Nephron progenitor cell (in vitro differentiated cells): ENCODE data around the gene COL12A1.
"Not testable (repeated sequence)": the region's sequence is repeated elsewhere in the genome, so short reads cannot be mapped to it uniquely, and the experiment has no call there.

Experiments
- DNase-seq: peaks from one replicate; pipeline ENCODE4 v3.0.0; 2021
- H3K27ac Mint-ChIP-seq: 2 replicates; pipeline ENCODE4 v1.8.0; 2021; ENCODE audit warnings: mild to moderate bottlenecking, moderate library complexity, mixed read lengths
- H3K27me3 Mint-ChIP-seq: 2 replicates; pipeline ENCODE4 v1.8.0; 2021; ENCODE audit warnings: mild to moderate bottlenecking, low read depth, mixed read lengths; ENCODE audit not compliant: poor library complexity
- H3K36me3 Mint-ChIP-seq: 2 replicates; pipeline ENCODE4 v1.8.0; 2021; ENCODE audit warnings: low read depth, mixed read lengths
- H3K4me1 Mint-ChIP-seq: 2 replicates; pipeline ENCODE4 v1.8.0; 2021; ENCODE audit warnings: mixed read lengths
- H3K4me3 Mint-ChIP-seq: 2 replicates; pipeline ENCODE4 v1.8.0; 2021; ENCODE audit warnings: mild to moderate bottlenecking, moderate library complexity, mixed read lengths
- H3K9me3 Mint-ChIP-seq: 2 replicates; pipeline ENCODE4 v1.8.0; 2021; ENCODE audit warnings: mild to moderate bottlenecking, moderate library complexity, mixed read lengths
- CTCF ChIP-seq: fragments of 200-600 bp; sonication (generic); IDR thresholded peaks from 2 replicates; pipeline ENCODE4 v1.5.0; 2021; ENCODE audit warnings: antibody characterized with exemption

The COL12A1 gene

GRCh38 chr6:75201021-75201420 lies 4.8 kb downstream of the COL12A1 start:
- Mint-ChIP-seq H3K9me3 (no peaks in the 10 kb centered on the region), H3K27me3 (peaks cover 75% of the 10 kb centered on the region), H3K4me1 (peaks cover 29% of the 10 kb centered on the region), H3K27ac (no peak overlapping the region), H3K4me3 (no peak overlapping the region), H3K36me3 (no peaks in the 10 kb centered on the region)
- no peak for TF ChIP-seq CTCF
- no peak for DNase-seq

- no peak for DNase-seq
- no peak overlapping the region for H3K4me3 Mint-ChIP-seq
- no peak for TF ChIP-seq CTCF
- no peak overlapping the region for H3K27ac Mint-ChIP-seq
- H3K27me3 Mint-ChIP-seq: peaks cover 63% of the 10 kb centered on the region
- no peaks in the 10 kb centered on the region for H3K9me3 Mint-ChIP-seq
- H3K36me3 Mint-ChIP-seq: no peaks in the 10 kb centered on the region
- H3K4me1 Mint-ChIP-seq: peaks cover 18% of the 10 kb centered on the region
Observed at GRCh38 chr6:75199889-75200288, 6.0 kb downstream of the COL12A1 start.

GRCh38 chr6:75196081-75196687 lies 9.7 kb downstream of the COL12A1 start:
- no peak for TF ChIP-seq CTCF
- Mint-ChIP-seq H3K9me3 (no peaks in the 10 kb centered on the region), H3K4me3 (no peak overlapping the region), H3K27ac (no peak overlapping the region), H3K36me3 (no peaks in the 10 kb centered on the region), H3K27me3 (peaks cover 26% of the 10 kb centered on the region), H3K4me1 (no peaks in the 10 kb centered on the region)
- DNase-seq: no peak

- Mint-ChIP-seq H3K9me3 (peaks cover 3% of the 10 kb centered on the region), H3K36me3 (no peaks in the 10 kb centered on the region), H3K4me1 (no peaks in the 10 kb centered on the region), H3K27ac (no peak overlapping the region), H3K4me3 (no peak overlapping the region), H3K27me3 (no peaks in the 10 kb centered on the region)
- no peak for TF ChIP-seq CTCF
- no peak for DNase-seq
Observed at GRCh38 chr6:75188221-75188925, 17.5 kb downstream of the COL12A1 start.

GRCh38 chr6:75186581-75186980 lies 19.3 kb downstream of the COL12A1 start:
- not testable (repeated sequence) for H3K27me3 Mint-ChIP-seq, H3K27ac Mint-ChIP-seq, H3K4me3 Mint-ChIP-seq, H3K36me3 Mint-ChIP-seq, DNase-seq, H3K4me1 Mint-ChIP-seq, H3K9me3 Mint-ChIP-seq

- no peak for TF ChIP-seq CTCF
- Mint-ChIP-seq H3K27ac (no peak overlapping the region), H3K27me3 (no peaks in the 10 kb centered on the region), H3K36me3 (no peaks in the 10 kb centered on the region), H3K4me1 (no peaks in the 10 kb centered on the region), H3K4me3 (no peak overlapping the region), H3K9me3 (peaks cover 3% of the 10 kb centered on the region)
- DNase-seq: no peak
Observed at GRCh38 chr6:75183099-75183541, 22.7 kb downstream of the COL12A1 start.
